SK-N-SH (cell line): ENCODE results near the gene FAM89B. TPM values are rescaled to one million over a fixed set of nuclear protein-coding genes. Genes with fewer than 3 reads are reported as not detected.

Source experiments
- CHD2 ChIP-seq: fragments of 150-350 bp; IDR thresholded peaks from 2 replicates; pipeline ENCODE4 v1.6.1; 2018; ENCODE audit warnings: low read length; ENCODE audit not compliant: partially characterized antibody
- EP300 ChIP-seq, 2 experiments: IDR thresholded peaks; 2 replicates each; pipeline versions ENCODE4 v1.4.0 to v1.6.1; 2012; ENCODE audit warnings: borderline replicate concordance in 1 of 2, low read depth in 1 of 2, low read length in 1 of 2
- FOSL2 ChIP-seq: IDR thresholded peaks from 2 replicates; pipeline ENCODE4 v1.4.0; 2012; ENCODE audit warnings: low read depth, mild to moderate bottlenecking, moderate library complexity, borderline replicate concordance
- FOXJ3 ChIP-seq: sonication (generic); formaldehyde crosslinking; IDR thresholded peaks from 2 replicates; pipeline ENCODE4 v1.5.1; 2020; ENCODE audit warnings: mild to moderate bottlenecking, missing genetic modification reagents
- GATA2 ChIP-seq: sonication (generic); formaldehyde crosslinking; IDR thresholded peaks from 2 replicates; pipeline ENCODE4 v1.5.0; 2020; ENCODE audit warnings: mild to moderate bottlenecking, missing genetic modification reagents
- JUND ChIP-seq: IDR thresholded peaks from 2 replicates; pipeline ENCODE4 v1.4.0; 2012
- MXI1 ChIP-seq: IDR thresholded peaks from 2 replicates; pipeline ENCODE4 v1.6.1; 2012; ENCODE audit warnings: mild to moderate bottlenecking, low read depth, low read length, improper control_type of control experiment
- NFIC ChIP-seq: IDR thresholded peaks from 2 replicates; pipeline ENCODE4 v1.4.0; 2012; ENCODE audit warnings: borderline replicate concordance
- POLR2AphosphoS5 ChIP-seq: IDR thresholded peaks from 2 replicates; pipeline ENCODE4 v1.6.1; 2012; ENCODE audit warnings: low read depth, low read length
- TAF1 ChIP-seq: IDR thresholded peaks from 2 replicates; pipeline ENCODE4 v1.6.1; 2012; ENCODE audit warnings: low read depth, mild to moderate bottlenecking, low read length, moderate library complexity, borderline replicate concordance
- TEAD4 ChIP-seq: IDR thresholded peaks from 2 replicates; pipeline ENCODE4 v1.4.0; 2012; ENCODE audit warnings: mild to moderate bottlenecking, borderline replicate concordance; ENCODE audit not compliant: insufficient read depth
- polyA plus RNA-seq, 3 experiments: library from polyadenylated mRNA; depleted of rRNA; stranded (reverse); fragments of >200 nt; gene quantifications; 2 replicates each; pipeline ENCODE4 v1.2.3, GENCODE V29; 2012
- TF ChIP-seq, protein P1 (sequence below): fragments of 150-350 bp; IDR thresholded peaks from 2 replicates; pipeline ENCODE4 v1.6.1; 2016; ENCODE audit warnings: mild to moderate bottlenecking, low read depth, low read length
- TF ChIP-seq, protein P2 (sequence below): IDR thresholded peaks from 2 replicates; pipeline ENCODE4 v1.6.1; 2012; ENCODE audit warnings: mild to moderate bottlenecking, low read depth, low read length, moderate library complexity
- TF ChIP-seq, protein P3 (sequence below): IDR thresholded peaks from 2 replicates; pipeline ENCODE4 v1.4.0; 2012; ENCODE audit warnings: low read depth, borderline replicate concordance

FAM89B gene
- polyA plus RNA-seq, 1 of the 3 experiments (the other 2 are of a cell fraction), result 65.3 TPM

DNA sequence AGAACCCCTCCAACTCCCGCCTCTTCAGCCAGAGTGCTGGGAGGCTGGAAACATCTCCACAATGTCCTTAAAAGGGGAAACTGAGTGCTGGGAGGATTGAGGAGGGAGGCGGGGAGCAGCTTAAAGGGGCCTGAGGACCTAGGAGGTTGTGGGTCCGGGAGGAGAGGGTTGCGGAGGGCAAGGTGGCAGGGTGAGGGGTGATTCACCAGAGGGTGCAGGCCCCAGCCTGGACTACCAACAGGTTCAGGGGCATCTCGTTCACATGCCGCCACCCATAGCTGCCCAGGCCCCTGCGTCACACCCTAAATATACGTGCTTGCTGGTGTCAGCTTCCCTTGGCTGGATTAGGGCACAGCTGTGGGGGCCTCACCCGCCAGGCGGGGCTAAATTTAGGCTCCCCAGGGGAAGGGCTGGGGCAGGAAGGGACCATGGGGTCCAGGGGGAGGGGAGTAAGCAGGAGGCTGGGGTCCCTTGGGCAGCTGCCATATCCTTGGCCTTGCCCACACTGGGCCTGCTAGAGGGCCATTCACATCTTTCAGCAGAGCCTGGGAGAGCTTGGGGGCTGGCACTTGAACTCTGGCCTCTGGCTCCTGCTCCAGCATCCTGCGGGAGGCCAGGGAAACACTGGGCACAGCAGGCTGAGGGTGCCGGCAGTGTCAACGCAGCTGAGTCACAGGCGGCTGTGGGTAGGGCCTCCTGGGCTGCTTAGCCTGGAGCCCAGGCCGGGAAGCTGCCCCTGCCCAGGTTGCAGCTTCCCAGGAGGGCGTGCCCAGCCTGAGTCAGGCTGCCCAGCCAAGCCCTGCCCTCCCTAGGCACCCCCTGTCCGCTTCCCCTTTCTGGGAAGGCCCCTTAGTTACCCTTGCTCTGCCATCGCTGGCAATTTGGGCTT is 4.8 kb downstream of the FAM89B start (continued):
- TF ChIP-seq FOXJ3 (CRISPR knock-in tag), result no peak
- TF ChIP-seq, protein P1, sequence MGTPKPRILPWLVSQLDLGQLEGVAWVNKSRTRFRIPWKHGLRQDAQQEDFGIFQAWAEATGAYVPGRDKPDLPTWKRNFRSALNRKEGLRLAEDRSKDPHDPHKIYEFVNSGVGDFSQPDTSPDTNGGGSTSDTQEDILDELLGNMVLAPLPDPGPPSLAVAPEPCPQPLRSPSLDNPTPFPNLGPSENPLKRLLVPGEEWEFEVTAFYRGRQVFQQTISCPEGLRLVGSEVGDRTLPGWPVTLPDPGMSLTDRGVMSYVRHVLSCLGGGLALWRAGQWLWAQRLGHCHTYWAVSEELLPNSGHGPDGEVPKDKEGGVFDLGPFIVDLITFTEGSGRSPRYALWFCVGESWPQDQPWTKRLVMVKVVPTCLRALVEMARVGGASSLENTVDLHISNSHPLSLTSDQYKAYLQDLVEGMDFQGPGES, result no peak
- peak; percentile 42; the same call in 1 of the 2 replicates for TF ChIP-seq POLR2AphosphoS5
- TF ChIP-seq TEAD4, result no peak
- TF ChIP-seq MXI1, result no peak
- TF ChIP-seq FOSL2, result peak; percentile 46; the same call in 1 of the 2 replicates
- TF ChIP-seq, protein P2, sequence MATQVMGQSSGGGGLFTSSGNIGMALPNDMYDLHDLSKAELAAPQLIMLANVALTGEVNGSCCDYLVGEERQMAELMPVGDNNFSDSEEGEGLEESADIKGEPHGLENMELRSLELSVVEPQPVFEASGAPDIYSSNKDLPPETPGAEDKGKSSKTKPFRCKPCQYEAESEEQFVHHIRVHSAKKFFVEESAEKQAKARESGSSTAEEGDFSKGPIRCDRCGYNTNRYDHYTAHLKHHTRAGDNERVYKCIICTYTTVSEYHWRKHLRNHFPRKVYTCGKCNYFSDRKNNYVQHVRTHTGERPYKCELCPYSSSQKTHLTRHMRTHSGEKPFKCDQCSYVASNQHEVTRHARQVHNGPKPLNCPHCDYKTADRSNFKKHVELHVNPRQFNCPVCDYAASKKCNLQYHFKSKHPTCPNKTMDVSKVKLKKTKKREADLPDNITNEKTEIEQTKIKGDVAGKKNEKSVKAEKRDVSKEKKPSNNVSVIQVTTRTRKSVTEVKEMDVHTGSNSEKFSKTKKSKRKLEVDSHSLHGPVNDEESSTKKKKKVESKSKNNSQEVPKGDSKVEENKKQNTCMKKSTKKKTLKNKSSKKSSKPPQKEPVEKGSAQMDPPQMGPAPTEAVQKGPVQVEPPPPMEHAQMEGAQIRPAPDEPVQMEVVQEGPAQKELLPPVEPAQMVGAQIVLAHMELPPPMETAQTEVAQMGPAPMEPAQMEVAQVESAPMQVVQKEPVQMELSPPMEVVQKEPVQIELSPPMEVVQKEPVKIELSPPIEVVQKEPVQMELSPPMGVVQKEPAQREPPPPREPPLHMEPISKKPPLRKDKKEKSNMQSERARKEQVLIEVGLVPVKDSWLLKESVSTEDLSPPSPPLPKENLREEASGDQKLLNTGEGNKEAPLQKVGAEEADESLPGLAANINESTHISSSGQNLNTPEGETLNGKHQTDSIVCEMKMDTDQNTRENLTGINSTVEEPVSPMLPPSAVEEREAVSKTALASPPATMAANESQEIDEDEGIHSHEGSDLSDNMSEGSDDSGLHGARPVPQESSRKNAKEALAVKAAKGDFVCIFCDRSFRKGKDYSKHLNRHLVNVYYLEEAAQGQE, result no peak
- peak; percentile 48 for TF ChIP-seq NFIC
- TF ChIP-seq GATA2, result no peak
- TF ChIP-seq JUND, result no peak
- TF ChIP-seq EP300 (IDR thresholded peaks at IDR 0.05; ENCODE audit: borderline replicate concordance in 1 of 2, low read depth in 1 of 2, low read length in 1 of 2), result no peak
- no peak for TF ChIP-seq CHD2
- 0 out of 2 replicates have a peak, but pooled peaks have one; percentile 12 for TF ChIP-seq TAF1
- TF ChIP-seq, protein P3, sequence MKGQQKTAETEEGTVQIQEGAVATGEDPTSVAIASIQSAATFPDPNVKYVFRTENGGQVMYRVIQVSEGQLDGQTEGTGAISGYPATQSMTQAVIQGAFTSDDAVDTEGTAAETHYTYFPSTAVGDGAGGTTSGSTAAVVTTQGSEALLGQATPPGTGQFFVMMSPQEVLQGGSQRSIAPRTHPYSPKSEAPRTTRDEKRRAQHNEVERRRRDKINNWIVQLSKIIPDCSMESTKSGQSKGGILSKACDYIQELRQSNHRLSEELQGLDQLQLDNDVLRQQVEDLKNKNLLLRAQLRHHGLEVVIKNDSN, result no peak
